H9 (cell line): ENCODE data around the gene TBX15. TPM values are rescaled to one million over a fixed set of nuclear protein-coding genes. Genes with fewer than 3 reads are reported as not detected.

Experiments used
- DNase-seq: peaks from one replicate; pipeline ENCODE4 v3.0.0-alpha.2; 2017
- H2AFZ ChIP-seq: one replicate; pipeline ENCODE4 v1.6.1; 2013; ENCODE audit warnings: mild to moderate bottlenecking, low read length, control low read depth, moderate library complexity
- H2AK5ac ChIP-seq: 2 replicates; pipeline ENCODE4 v1.6.1; 2013; ENCODE audit warnings: low read length, control low read depth, mixed read lengths; ENCODE audit not compliant: insufficient read length
- H2BK120ac ChIP-seq: one replicate; pipeline ENCODE4 v1.6.1; 2013; ENCODE audit warnings: low read depth, mild to moderate bottlenecking, low read length, control low read depth, inconsistent platforms; ENCODE audit not compliant: poor library complexity, severe bottlenecking
- H2BK12ac ChIP-seq: 2 replicates; pipeline ENCODE4 v1.6.1; 2013; ENCODE audit warnings: low read length, control low read depth, mixed read lengths, low read depth; ENCODE audit not compliant: insufficient read length
- H2BK15ac ChIP-seq: 2 replicates; pipeline ENCODE4 v1.6.1; 2013; ENCODE audit warnings: low read depth, low read length, control low read depth
- H2BK20ac ChIP-seq: one replicate; pipeline ENCODE4 v1.6.1; 2013; ENCODE audit warnings: low read depth, mild to moderate bottlenecking, low read length, control low read depth, inconsistent platforms; ENCODE audit not compliant: poor library complexity, severe bottlenecking
- H2BK5ac ChIP-seq: 2 replicates; pipeline ENCODE4 v1.6.1; 2013; ENCODE audit warnings: low read length, control low read depth, mixed read lengths; ENCODE audit not compliant: insufficient read length
- H3K14ac ChIP-seq: 2 replicates; pipeline ENCODE4 v1.6.1; 2013; ENCODE audit warnings: low read length, control low read depth; ENCODE audit not compliant: insufficient read depth
- H3K18ac ChIP-seq: 2 replicates; pipeline ENCODE4 v1.6.1; 2013; ENCODE audit warnings: low read depth, mild to moderate bottlenecking, mixed read lengths, low read length, control low read depth; ENCODE audit not compliant: insufficient read length
- H3K23ac ChIP-seq: 2 replicates; pipeline ENCODE4 v1.6.1; 2013; ENCODE audit warnings: low read length, control low read depth, mixed read lengths, low read depth; ENCODE audit not compliant: insufficient read length
- H3K23me2 ChIP-seq: 2 replicates; pipeline ENCODE4 v1.6.1; 2013; ENCODE audit warnings: low read depth, mild to moderate bottlenecking, mixed read lengths, low read length, control low read depth; ENCODE audit not compliant: insufficient read length, poor library complexity, severe bottlenecking
- H3K27ac ChIP-seq: 2 replicates; pipeline ENCODE4 v1.5.1; 2013; ENCODE audit warnings: low read length, control low read depth, mixed read lengths, low read depth; ENCODE audit not compliant: insufficient read length
- H3K27me3 ChIP-seq: 2 replicates; pipeline ENCODE4 v1.6.1; 2013; ENCODE audit warnings: low read length, control low read depth, inconsistent platforms; ENCODE audit not compliant: insufficient read depth
- H3K4ac ChIP-seq: 2 replicates; pipeline ENCODE4 v1.6.1; 2013; ENCODE audit warnings: low read depth, mild to moderate bottlenecking, control low read depth, inconsistent platforms, low read length, moderate library complexity
- H3K4me1 ChIP-seq: 2 replicates; pipeline ENCODE4 v1.6.1; 2013; ENCODE audit warnings: low read length, control low read depth, inconsistent platforms; ENCODE audit not compliant: insufficient read depth
- H3K4me2 ChIP-seq: 2 replicates; pipeline ENCODE4 v1.6.1; 2013; ENCODE audit warnings: low read length, control low read depth, mixed read lengths; ENCODE audit not compliant: insufficient read length, insufficient read depth
- H3K56ac ChIP-seq: 2 replicates; pipeline ENCODE4 v1.6.1; 2013; ENCODE audit warnings: low read depth, mild to moderate bottlenecking, mixed read lengths, low read length, control low read depth; ENCODE audit not compliant: insufficient read length
- H3K79me1 ChIP-seq: 2 replicates; pipeline ENCODE4 v1.6.1; 2013; ENCODE audit warnings: low read depth, mild to moderate bottlenecking, moderate library complexity, low read length, control low read depth, inconsistent platforms; ENCODE audit not compliant: insufficient read depth, poor library complexity, severe bottlenecking
- H3K79me2 ChIP-seq: 2 replicates; pipeline ENCODE4 v1.6.1; 2013; ENCODE audit warnings: low read length, control low read depth, inconsistent platforms; ENCODE audit not compliant: insufficient read depth
- H3K9ac ChIP-seq: 2 replicates; pipeline ENCODE4 v1.6.1; 2013; ENCODE audit warnings: low read length, control low read depth, mixed read lengths; ENCODE audit not compliant: insufficient read length; ENCODE audit errors: extremely low read depth
- H3K9me3 ChIP-seq: one replicate; pipeline ENCODE4 v1.6.1; 2013; ENCODE audit warnings: low read depth, low read length, inconsistent platforms; ENCODE audit not compliant: control insufficient read depth
- H3T11ph ChIP-seq: one replicate; pipeline ENCODE4 v1.6.1; 2013; ENCODE audit warnings: mild to moderate bottlenecking, low read length, control low read depth, inconsistent platforms
- H4K20me1 ChIP-seq: one replicate; pipeline ENCODE4 v1.6.1; 2013; ENCODE audit not compliant: control insufficient read depth, insufficient read length, insufficient read depth
- H4K5ac ChIP-seq: 2 replicates; pipeline ENCODE4 v1.6.1; 2013; ENCODE audit warnings: low read depth, mild to moderate bottlenecking, mixed read lengths, low read length, control low read depth; ENCODE audit not compliant: insufficient read length
- H4K8ac ChIP-seq: replicated peaks from 2 replicates; pipeline ENCODE4 v1.6.1; 2013; ENCODE audit warnings: low read length, control low read depth, mixed read lengths, low read depth; ENCODE audit not compliant: insufficient read length
- H4K91ac ChIP-seq: 2 replicates; pipeline ENCODE4 v1.6.1; 2013; ENCODE audit warnings: low read depth, mild to moderate bottlenecking, moderate library complexity, mixed read lengths, low read length, control low read depth; ENCODE audit not compliant: insufficient read length
- H3K27ac Mint-ChIP-seq, 3 experiments: 2 replicates in 2 of 3; 3 replicates in 1 of 3; pipeline ENCODE4 v1.8.0; 2020 to 2021; ENCODE audit warnings: mixed read lengths in 3 of 3, mild to moderate bottlenecking in 1 of 3, moderate library complexity in 1 of 3
- H3K27me3 Mint-ChIP-seq: 2 replicates; pipeline ENCODE4 v1.8.0; 2021; ENCODE audit warnings: low read depth, mild to moderate bottlenecking, moderate library complexity, mixed read lengths
- H3K36me3 Mint-ChIP-seq, 3 experiments: 2 replicates in 2 of 3; 3 replicates in 1 of 3; pipeline ENCODE4 v1.8.0; 2020 to 2021; ENCODE audit warnings: low read depth in 3 of 3, mixed read lengths in 3 of 3; ENCODE audit not compliant: insufficient read depth in 1 of 3
- H3K4me1 Mint-ChIP-seq, 2 experiments: 2 replicates each; pipeline ENCODE4 v1.8.0; 2020; ENCODE audit warnings: mixed read lengths in 2 of 2
- H3K4me3 Mint-ChIP-seq, 2 experiments: 2 replicates in 1 of 2; 3 replicates in 1 of 2; pipeline ENCODE4 v1.8.0; 2020 to 2021; ENCODE audit warnings: mild to moderate bottlenecking in 2 of 2, mixed read lengths in 2 of 2, moderate library complexity in 1 of 2
- H3K9me3 Mint-ChIP-seq, 2 experiments: 2 replicates in 1 of 2; 3 replicates in 1 of 2; pipeline ENCODE4 v1.8.0; 2020; ENCODE audit warnings: mild to moderate bottlenecking in 2 of 2, mixed read lengths in 2 of 2, moderate library complexity in 1 of 2
- WGBS: extraction: QIAGEN DNeasy Blood & Tissue Kit; methylation state at CpG from one replicate; pipeline ENCODE4 v1.1.7; 2013; ENCODE audit warnings: missing lambda C conversion rate, low lambda C conversion rate, mixed read lengths; ENCODE audit not compliant: insufficient read length; ENCODE audit errors: extremely low coverage; 5-methylcytosine and 5-hydroxymethylcytosine counted together
- total RNA-seq: library from RNA; stranded (reverse); gene quantifications from 2 replicates; pipeline ENCODE4 v1.2.1, GENCODE V29; 2021
- TF ChIP-seq, protein P1 (sequence below): fragments of 200-600 bp; sonication (generic); conservative IDR thresholded peaks from 3 replicates; pipeline ENCODE4 v1.8.0; 2021; ENCODE audit warnings: antibody characterized with exemption, mild to moderate bottlenecking

The TBX15 gene
- total RNA-seq, 1 experiment from 2014 or later = 0.07 TPM

DNA sequence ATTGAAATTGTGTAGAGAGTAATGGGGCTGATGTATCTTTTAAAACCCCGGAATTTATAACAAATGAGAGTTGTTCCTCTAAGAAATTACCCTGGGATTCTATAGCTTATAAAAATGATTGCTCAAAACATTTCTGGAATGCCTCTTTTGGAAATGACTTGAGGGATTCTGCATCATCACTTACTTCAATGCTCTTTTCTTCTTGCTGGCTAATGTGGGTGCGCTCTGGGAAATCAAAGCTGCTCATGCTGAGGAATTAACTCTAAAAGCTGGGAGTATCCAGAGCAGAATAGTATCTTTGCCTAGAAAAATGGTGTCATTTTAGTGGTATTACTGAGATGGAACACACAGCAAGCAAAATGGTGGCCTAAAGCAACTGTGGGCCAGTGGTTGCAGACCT lies 23.0 kb upstream of the TBX15 start:
- no peak overlapping the region for H2BK12ac ChIP-seq
- H3K27ac ChIP-seq = no peak overlapping the region
- no peak overlapping the region for H2BK15ac ChIP-seq
- no peak overlapping the region for H3K56ac ChIP-seq
- no peak overlapping the region for H3T11ph ChIP-seq
- peaks cover 25% of the 10 kb centered on the region for H3K27me3 ChIP-seq
- no peak overlapping the region for H3K23ac ChIP-seq
- H3K9ac ChIP-seq = no peak overlapping the region
- Mint-ChIP-seq H3K36me3 (no peaks in the 10 kb centered on the region), H3K9me3 (no peaks in the 10 kb centered on the region; a peak in 1 of 5 replicates), H3K4me3 (no peak overlapping the region), H3K27ac (no peak overlapping the region), H3K4me1 (peaks cover 14 to 21% of the 10 kb centered on the region in 2 experiments), H3K27me3 (peaks cover 71% of the 10 kb centered on the region)
- no peak overlapping the region for H2AFZ ChIP-seq
- H2BK120ac ChIP-seq = no peak overlapping the region
- no peak for DNase-seq
- no peak overlapping the region for H4K5ac ChIP-seq
- no peak overlapping the region for H4K91ac ChIP-seq
- no CpG with 5 or more reads among the region's 2 CpGs for WGBS
- no peak overlapping the region for H2AK5ac ChIP-seq
- no peaks in the 10 kb centered on the region for H3K79me1 ChIP-seq
- no peaks in the 10 kb centered on the region for H3K4me1 ChIP-seq
- no peaks in the 10 kb centered on the region for H3K9me3 ChIP-seq
- no peak overlapping the region for H3K14ac ChIP-seq
- H2BK20ac ChIP-seq = no peak overlapping the region
- H3K23me2 ChIP-seq = no peaks in the 10 kb centered on the region
- H4K8ac ChIP-seq = no peak overlapping the region
- H2BK5ac ChIP-seq = no peak overlapping the region
- no peak overlapping the region for H3K4me2 ChIP-seq
- no peaks in the 10 kb centered on the region for H4K20me1 ChIP-seq
- TF ChIP-seq, protein P1, sequence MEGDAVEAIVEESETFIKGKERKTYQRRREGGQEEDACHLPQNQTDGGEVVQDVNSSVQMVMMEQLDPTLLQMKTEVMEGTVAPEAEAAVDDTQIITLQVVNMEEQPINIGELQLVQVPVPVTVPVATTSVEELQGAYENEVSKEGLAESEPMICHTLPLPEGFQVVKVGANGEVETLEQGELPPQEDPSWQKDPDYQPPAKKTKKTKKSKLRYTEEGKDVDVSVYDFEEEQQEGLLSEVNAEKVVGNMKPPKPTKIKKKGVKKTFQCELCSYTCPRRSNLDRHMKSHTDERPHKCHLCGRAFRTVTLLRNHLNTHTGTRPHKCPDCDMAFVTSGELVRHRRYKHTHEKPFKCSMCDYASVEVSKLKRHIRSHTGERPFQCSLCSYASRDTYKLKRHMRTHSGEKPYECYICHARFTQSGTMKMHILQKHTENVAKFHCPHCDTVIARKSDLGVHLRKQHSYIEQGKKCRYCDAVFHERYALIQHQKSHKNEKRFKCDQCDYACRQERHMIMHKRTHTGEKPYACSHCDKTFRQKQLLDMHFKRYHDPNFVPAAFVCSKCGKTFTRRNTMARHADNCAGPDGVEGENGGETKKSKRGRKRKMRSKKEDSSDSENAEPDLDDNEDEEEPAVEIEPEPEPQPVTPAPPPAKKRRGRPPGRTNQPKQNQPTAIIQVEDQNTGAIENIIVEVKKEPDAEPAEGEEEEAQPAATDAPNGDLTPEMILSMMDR = no peak
- H3K18ac ChIP-seq = no peak overlapping the region
- no peaks in the 10 kb centered on the region for H3K79me2 ChIP-seq
- H3K4ac ChIP-seq = no peak overlapping the region
